K562 (cell line): ENCODE results near the gene LCNL1. TPM values are rescaled to one million over a fixed set of nuclear protein-coding genes. Genes with fewer than 3 reads are reported as not detected.

ENCODE experiments used
- BMI1 ChIP-seq: fragments of 150-350 bp; IDR thresholded peaks from 2 replicates; pipeline ENCODE4 v1.6.1; 2014; ENCODE audit warnings: low read length
- CHD2 ChIP-seq: IDR thresholded peaks from 2 replicates; pipeline ENCODE4 v1.6.1; 2011; ENCODE audit warnings: low read depth, low read length
- CREM ChIP-seq: IDR thresholded peaks from 2 replicates; pipeline ENCODE4 v1.6.1; 2014; ENCODE audit warnings: antibody characterized with exemption, low read depth
- EHMT2 ChIP-seq: fragments of 450-650 bp; IDR thresholded peaks from 2 replicates; pipeline ENCODE4 v1.6.1; 2018; ENCODE audit warnings: antibody characterized with exemption
- GABPB1 ChIP-seq: sonication (generic); formaldehyde crosslinking; IDR thresholded peaks from 2 replicates; pipeline ENCODE4 v1.8.0; 2022; ENCODE audit warnings: mild to moderate bottlenecking, missing genetic modification reagents
- HMGN3 ChIP-seq: IDR thresholded peaks from 2 replicates; pipeline ENCODE4 v1.6.1; 2011; ENCODE audit warnings: borderline replicate concordance, low read depth, mild to moderate bottlenecking, mixed read lengths, low read length; ENCODE audit not compliant: insufficient read length; ENCODE audit errors: extremely low read depth
- MTA3 ChIP-seq: fragments of 450-650 bp; formaldehyde crosslinking; IDR thresholded peaks from 2 replicates; pipeline ENCODE4 v1.6.1; 2017; ENCODE audit warnings: mild to moderate bottlenecking, borderline replicate concordance
- PHB ChIP-seq: fragments of 250-450 bp; sonication (Bioruptor Pico); IDR thresholded peaks from 2 replicates; pipeline ENCODE4 v1.5.0; 2021
- POLR3G ChIP-seq: IDR thresholded peaks from 2 replicates; pipeline ENCODE4 v1.6.1; 2011; ENCODE audit not compliant: insufficient read length, insufficient replicate concordance; ENCODE audit errors: extremely low read depth
- TRIM28 ChIP-seq: fragments of 450-650 bp; IDR thresholded peaks from 2 replicates; pipeline ENCODE4 v1.6.1; 2017
- ZBTB7A ChIP-seq: IDR thresholded peaks from 2 replicates; pipeline ENCODE4 v1.6.1; 2011; ENCODE audit warnings: low read depth, mild to moderate bottlenecking, low read length, moderate library complexity, borderline replicate concordance; ENCODE audit not compliant: control insufficient read depth
- polyA plus RNA-seq, 8 experiments: library from polyadenylated mRNA; depleted of rRNA in 4 of 8; stranded (reverse) in 5 of 8; unstranded in 3 of 8; fragments of >200 nt; fragmentation: Nextera tagmentation in 2 of 8; fragmentation: Illumina TruSeq in 1 of 8; extraction: Ambion mirVana in 2 of 8; extraction: Trizol in 1 of 8; gene quantifications; 2 replicates each; pipeline versions ENCODE4 v1.2.1 to v1.2.3, GENCODE V29; 2011 to 2014; ENCODE audit warnings: inconsistent platforms in 1 of 8, missing spikeins in 1 of 8
- total RNA-seq, 7 experiments: library from RNA; depleted of rRNA in 6 of 7; stranded (reverse); fragments of >200 nt in 6 of 7; fragmentation: Illumina TruSeq in 2 of 7; extraction: Trizol in 2 of 7; gene quantifications; 2 replicates each; pipeline versions ENCODE4 v1.2.1 to v1.2.3, GENCODE V29; 2011 to 2021; ENCODE audit warnings: low replicate concordance in 1 of 7
- TF ChIP-seq, protein P1 (sequence below): fragments of 250-450 bp; sonication (Bioruptor Pico); IDR thresholded peaks from 2 replicates; pipeline ENCODE4 v1.5.0; 2021; ENCODE audit warnings: mild to moderate bottlenecking, moderate library complexity
- TF ChIP-seq, protein P2 (sequence below): sonication (generic); formaldehyde crosslinking; IDR thresholded peaks from 2 replicates; pipeline ENCODE4 v1.9.0; 2022; ENCODE audit warnings: mild to moderate bottlenecking, missing genetic modification reagents
- TF ChIP-seq, protein P3 (sequence below): fragments of 450-650 bp; formaldehyde crosslinking; IDR thresholded peaks from 2 replicates; pipeline ENCODE4 v1.4.0; 2022; ENCODE audit warnings: mild to moderate bottlenecking, moderate library complexity
- TF ChIP-seq, protein P4 (sequence below): fragments of 450-650 bp; IDR thresholded peaks from 2 replicates; pipeline ENCODE4 v1.6.1; 2018; ENCODE audit not compliant: partially characterized antibody

Gene LCNL1
- total and polyA plus RNA-seq, 9 of the 15 experiments (the other 6 are each of a cell fraction or from before 2014, with no cell fraction given), result 0.04 to 0.16 (median 0.04) TPM; not detected in 4

DNA sequence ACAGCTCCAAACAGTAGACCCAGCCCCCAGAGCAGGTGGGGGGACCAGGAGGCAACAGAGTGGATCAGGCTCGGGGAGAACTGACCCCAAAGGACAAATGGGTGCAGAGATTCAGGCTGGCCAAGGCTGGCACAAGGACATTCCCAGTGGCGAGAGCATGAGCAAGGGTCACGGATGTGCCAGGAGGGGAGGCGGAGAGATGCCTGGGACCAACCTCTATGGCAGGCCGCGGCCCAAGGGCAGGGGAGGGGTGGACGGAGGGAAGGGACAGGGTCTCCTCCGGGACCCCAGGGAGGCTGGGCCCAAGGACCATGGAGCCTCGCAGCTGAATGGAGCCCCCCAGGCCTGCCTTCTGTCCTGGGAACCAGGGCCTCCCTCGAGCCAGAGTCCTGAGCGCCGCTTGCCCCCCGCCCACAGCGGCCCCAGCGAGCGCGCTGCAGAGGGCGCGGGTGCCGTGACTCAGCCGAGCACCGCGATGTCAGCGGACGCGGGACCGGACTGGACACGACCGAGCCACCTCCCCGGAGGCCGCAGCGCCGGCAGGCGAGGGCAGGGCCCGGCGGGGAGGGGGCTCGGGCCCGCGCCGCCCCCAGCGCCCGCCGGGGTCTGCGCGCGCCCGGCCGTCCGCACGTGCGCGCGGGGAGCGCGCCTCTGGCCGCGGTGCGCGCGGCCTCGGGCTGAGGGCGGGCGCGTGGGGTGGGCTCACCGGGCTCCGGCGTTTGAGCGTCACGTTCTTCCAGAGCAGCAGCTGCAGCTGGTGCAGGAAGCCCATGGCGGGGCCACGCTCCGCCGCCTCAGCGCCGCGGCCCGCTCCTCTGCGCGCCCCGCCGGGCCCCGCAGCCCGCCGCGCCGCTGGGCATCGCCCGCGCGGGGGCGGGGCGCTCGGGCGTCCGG is 44.8 kb downstream of the LCNL1 start, which contains the start of gene ABCA2 (continued):
- TF ChIP-seq, protein P1, sequence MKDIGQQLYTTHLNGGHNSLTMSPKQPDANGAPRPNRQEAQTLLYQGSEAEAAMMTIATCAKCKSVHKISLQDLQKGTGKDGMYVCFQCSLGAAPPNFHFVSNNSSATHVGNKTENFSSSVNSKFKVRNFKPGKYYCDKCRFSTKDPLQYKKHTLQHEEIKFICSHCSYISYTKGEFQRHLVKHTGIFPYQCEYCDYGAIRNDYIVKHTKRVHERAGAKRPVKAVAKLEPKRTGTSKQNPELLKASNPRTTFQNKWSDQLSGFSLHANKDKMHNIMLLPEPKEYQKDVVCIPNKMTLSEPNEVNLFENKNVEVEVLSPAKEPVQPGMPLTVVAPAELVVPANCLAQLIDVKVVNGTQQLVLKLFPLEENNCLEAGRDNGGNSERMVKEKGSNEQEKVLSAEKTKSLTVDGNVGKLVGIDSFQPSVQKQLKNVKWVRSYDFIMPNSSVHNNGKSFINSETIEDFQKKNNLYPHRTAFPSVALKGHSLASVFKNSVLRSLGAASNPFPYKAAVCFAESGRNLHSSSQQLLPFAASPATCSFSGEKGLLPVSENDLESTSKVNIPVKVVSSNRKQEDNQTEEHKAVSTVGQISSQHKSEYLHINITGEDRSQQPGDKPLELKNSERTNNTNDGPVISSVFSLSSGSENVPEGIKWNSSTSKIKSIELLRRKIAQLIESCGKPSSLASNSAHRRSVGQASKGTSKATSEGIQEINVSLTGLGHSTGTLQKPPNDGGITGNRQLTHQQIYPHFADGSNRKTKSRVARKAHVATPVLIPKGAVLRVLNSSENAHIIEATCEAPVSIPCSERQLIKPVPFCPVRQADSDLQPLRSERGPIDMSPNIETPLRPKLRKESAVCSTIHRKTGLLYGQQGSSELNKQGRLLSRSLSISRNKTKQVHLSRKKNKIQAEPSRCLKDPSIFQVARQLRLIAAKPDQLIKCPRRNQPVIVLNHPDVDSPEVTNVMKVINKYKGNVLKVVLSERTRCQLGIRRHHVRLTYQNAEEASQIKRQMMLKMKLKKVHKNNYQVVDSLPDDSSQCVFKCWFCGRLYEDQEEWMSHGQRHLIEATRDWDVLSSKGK (CRISPR knock-in tag), result no peak
- TF ChIP-seq GABPB1 (CRISPR knock-in tag), result 0 out of 2 replicates have a peak, but pooled peaks have one; percentile 28
- peak; percentile 24; the same call in 1 of the 2 replicates for TF ChIP-seq MTA3
- TF ChIP-seq, protein P2, sequence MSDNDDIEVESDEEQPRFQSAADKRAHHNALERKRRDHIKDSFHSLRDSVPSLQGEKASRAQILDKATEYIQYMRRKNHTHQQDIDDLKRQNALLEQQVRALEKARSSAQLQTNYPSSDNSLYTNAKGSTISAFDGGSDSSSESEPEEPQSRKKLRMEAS (CRISPR knock-in tag), result peak; percentile 36; the same call in 1 of the 2 replicates
- TF ChIP-seq CREM, result no peak
- TF ChIP-seq ZBTB7A, result no peak; the same call in 1 of the 2 replicates
- TF ChIP-seq, protein P3, sequence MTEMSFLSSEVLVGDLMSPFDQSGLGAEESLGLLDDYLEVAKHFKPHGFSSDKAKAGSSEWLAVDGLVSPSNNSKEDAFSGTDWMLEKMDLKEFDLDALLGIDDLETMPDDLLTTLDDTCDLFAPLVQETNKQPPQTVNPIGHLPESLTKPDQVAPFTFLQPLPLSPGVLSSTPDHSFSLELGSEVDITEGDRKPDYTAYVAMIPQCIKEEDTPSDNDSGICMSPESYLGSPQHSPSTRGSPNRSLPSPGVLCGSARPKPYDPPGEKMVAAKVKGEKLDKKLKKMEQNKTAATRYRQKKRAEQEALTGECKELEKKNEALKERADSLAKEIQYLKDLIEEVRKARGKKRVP (CRISPR knock-in tag), result no peak
- no peak for TF ChIP-seq POLR3G
- TF ChIP-seq HMGN3, result peak; percentile 21
- no peak for TF ChIP-seq BMI1
- TF ChIP-seq TRIM28, result no peak
- TF ChIP-seq, protein P4, sequence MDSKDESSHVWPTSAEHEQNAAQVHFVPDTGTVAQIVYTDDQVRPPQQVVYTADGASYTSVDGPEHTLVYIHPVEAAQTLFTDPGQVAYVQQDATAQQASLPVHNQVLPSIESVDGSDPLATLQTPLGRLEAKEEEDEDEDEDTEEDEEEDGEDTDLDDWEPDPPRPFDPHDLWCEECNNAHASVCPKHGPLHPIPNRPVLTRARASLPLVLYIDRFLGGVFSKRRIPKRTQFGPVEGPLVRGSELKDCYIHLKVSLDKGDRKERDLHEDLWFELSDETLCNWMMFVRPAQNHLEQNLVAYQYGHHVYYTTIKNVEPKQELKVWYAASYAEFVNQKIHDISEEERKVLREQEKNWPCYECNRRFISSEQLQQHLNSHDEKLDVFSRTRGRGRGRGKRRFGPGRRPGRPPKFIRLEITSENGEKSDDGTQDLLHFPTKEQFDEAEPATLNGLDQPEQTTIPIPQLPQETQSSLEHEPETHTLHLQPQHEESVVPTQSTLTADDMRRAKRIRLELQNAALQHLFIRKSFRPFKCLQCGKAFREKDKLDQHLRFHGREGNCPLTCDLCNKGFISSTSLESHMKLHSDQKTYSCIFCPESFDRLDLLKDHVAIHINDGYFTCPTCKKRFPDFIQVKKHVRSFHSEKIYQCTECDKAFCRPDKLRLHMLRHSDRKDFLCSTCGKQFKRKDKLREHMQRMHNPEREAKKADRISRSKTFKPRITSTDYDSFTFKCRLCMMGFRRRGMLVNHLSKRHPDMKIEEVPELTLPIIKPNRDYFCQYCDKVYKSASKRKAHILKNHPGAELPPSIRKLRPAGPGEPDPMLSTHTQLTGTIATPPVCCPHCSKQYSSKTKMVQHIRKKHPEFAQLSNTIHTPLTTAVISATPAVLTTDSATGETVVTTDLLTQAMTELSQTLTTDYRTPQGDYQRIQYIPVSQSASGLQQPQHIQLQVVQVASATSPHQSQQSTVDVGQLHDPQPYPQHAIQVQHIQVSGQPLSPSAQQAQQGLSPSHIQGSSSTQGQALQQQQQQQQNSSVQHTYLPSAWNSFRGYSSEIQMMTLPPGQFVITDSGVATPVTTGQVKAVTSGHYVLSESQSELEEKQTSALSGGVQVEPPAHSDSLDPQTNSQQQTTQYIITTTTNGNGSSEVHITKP, result no peak
- TF ChIP-seq EHMT2, result no peak
- TF ChIP-seq PHB (CRISPR knock-in tag), result no peak
- peak; percentile 46; the same call in 1 of the 2 replicates for TF ChIP-seq CHD2
- TF ChIP-seq, all 486 proteins: peak for 24
